Peyer's patch (tissue), 4 donors: ENCODE results near the gene UBR3. TPM values are rescaled to one million over a fixed set of nuclear protein-coding genes. Genes with fewer than 3 reads are reported as not detected.

ENCODE experiments used
- DNase-seq, 3 donors: peaks; one replicate each; pipeline ENCODE4 v3.0.0-alpha.2; 2017 to 2019
- H3K27ac ChIP-seq, 4 donors: fragments of 200-600 bp; sonication (generic); one replicate each; pipeline ENCODE4 v1.5.1; 2016 to 2019
- H3K27me3 ChIP-seq, 2 donors: fragments of 200-600 bp; sonication (generic); one replicate each; pipeline ENCODE4 v1.5.1; 2019
- H3K36me3 ChIP-seq, 3 donors: fragments of 200-600 bp; sonication (generic); one replicate each; pipeline ENCODE4 v1.5.1; 2016 to 2019
- H3K4me1 ChIP-seq, 4 donors: fragments of 200-600 bp; sonication (generic); one replicate each; pipeline ENCODE4 v1.5.1; 2016 to 2019
- H3K4me3 ChIP-seq, 4 donors: fragments of 200-600 bp; sonication (generic); 1 replicate in 3 of 4; 2 replicates in 1 of 4; pipeline ENCODE4 v1.5.1; 2016 to 2019; ENCODE audit warnings: mild to moderate bottlenecking in 1 of 4
- H3K9me3 ChIP-seq, 4 donors: fragments of 200-600 bp; sonication (generic); one replicate each; pipeline ENCODE4 v1.5.1; 2016 to 2019; ENCODE audit warnings: mild to moderate bottlenecking in 1 of 4
- POLR2A ChIP-seq, 2 donors: fragments of 450-650 bp; IDR thresholded peaks; one replicate each; pipeline ENCODE4 v1.5.1; 2017; ENCODE audit warnings: antibody characterized with exemption in 2 of 2, mild to moderate bottlenecking in 2 of 2, moderate library complexity in 2 of 2
- total RNA-seq, 4 donors: library from RNA; depleted of rRNA; stranded (reverse); fragments of >200 nt; gene quantifications; one replicate each; pipeline ENCODE4 v1.1.0, GENCODE V29; 2016
- TF ChIP-seq, protein P1 (sequence below), 6 experiments: fragments of 450-650 bp in 4 of 6; fragments of 200-600 bp in 2 of 6; sonication (generic) in 1 of 6; IDR thresholded peaks; one replicate each; pipeline ENCODE4 v1.5.1; 2017 to 2019; ENCODE audit warnings: antibody characterized with exemption in 6 of 6, mild to moderate bottlenecking in 3 of 6, moderate library complexity in 1 of 6

The UBR3 gene
- total RNA-seq, 4 donors from 2014 or later = 45.4 to 90.0 (median 72.4) TPM

DNA sequence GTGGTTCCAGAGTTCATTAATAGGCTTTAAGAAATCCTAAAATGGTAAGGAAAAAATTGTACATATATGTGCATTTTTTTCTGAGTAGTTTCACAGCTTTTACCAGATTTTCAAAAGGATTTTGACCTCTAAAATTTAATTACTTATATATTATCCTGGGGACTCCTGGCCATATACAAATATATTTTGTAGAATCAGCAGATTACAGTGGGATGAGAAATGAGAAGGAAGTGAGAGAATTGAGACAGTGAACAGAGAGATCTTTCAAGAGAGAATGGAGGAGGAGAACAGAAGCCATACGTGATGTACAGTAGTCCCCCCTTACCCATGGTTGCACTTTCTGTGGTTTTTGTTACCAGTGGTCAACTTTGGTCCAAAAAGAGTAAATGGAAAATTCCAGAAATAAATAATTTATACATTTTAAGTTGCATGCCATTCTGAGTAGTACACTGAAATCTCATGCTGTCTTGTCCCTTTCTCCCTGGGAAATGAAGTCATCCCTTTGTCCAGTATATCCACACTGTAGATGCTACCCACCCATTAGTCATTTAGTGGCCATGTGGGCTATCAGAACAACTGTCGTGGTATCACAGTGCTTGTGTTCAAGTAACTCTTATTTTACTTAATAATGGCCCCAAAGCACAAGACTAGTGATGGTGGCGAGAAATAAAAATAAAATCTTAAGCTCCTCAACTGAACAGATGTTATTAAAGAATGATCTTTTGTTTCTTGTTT, 220.2 kb downstream of the UBR3 start:
- Histone ChIP-seq H3K4me1 (no peaks in the 10 kb centered on the region), H3K27me3 (no peaks in the 10 kb centered on the region), H3K9me3 (no peaks in the 10 kb centered on the region), H3K4me3 (no peak overlapping the region), H3K27ac (no peak overlapping the region), H3K36me3 (peaks cover 0 to 11% (median 0%) of the 10 kb centered on the region in 3 donors)
- DNase-seq = no peak
- no peak for TF ChIP-seq POLR2A (IDR thresholded peaks at IDR 0.05)
- TF ChIP-seq, protein P1, sequence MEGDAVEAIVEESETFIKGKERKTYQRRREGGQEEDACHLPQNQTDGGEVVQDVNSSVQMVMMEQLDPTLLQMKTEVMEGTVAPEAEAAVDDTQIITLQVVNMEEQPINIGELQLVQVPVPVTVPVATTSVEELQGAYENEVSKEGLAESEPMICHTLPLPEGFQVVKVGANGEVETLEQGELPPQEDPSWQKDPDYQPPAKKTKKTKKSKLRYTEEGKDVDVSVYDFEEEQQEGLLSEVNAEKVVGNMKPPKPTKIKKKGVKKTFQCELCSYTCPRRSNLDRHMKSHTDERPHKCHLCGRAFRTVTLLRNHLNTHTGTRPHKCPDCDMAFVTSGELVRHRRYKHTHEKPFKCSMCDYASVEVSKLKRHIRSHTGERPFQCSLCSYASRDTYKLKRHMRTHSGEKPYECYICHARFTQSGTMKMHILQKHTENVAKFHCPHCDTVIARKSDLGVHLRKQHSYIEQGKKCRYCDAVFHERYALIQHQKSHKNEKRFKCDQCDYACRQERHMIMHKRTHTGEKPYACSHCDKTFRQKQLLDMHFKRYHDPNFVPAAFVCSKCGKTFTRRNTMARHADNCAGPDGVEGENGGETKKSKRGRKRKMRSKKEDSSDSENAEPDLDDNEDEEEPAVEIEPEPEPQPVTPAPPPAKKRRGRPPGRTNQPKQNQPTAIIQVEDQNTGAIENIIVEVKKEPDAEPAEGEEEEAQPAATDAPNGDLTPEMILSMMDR (IDR thresholded peaks at IDR 0.05) = no peak

DNA sequence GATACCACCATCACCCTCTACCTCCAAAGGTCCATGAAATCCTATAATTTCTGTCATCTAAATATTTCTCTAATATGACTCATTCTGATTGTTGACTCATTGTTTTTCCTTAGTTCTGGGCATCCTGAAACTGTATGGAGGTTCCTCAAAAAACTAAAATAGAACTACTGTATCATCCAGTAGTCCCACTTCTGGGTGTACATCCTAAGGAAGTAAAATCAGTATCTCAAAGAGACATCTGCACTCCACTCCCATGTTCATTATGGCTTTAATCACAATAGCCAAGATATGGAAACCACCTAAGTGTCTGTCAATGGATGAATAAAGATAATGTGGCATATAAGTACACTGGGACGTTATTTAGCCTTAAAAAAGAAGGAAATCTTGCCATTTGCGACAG, 224.9 kb downstream of the UBR3 start:
- Histone ChIP-seq H3K4me3 (no peak overlapping the region), H3K27me3 (no peaks in the 10 kb centered on the region), H3K4me1 (no peaks in the 10 kb centered on the region), H3K27ac (no peak overlapping the region), H3K9me3 (no peaks in the 10 kb centered on the region), H3K36me3 (peaks cover 0 to 23% (median 0%) of the 10 kb centered on the region in 3 donors)
- TF ChIP-seq, protein P1 (IDR thresholded peaks at IDR 0.05) = no peak
- TF ChIP-seq POLR2A (IDR thresholded peaks at IDR 0.05) = no peak
- DNase-seq = no peak

DNA sequence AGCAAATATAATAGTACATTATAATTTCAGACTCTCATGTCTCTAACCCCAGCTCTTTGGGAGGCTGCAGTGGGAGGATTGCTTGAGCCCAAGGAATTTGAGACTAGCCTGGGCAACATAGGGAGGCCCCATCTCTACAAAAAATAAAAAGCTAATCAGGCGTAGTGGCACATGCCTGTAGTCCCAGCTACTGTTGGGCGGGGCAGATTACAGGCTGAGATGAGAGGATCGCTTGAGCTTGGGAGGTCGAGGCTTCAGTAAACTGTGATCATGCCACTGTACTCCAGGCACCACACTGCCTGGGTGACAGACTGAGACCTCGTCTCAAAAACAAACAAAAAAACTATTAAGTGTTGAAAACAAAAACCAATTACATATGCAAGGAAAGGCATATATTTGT, 227.7 kb downstream of the UBR3 start:
- no peak for DNase-seq
- no peaks in the 10 kb centered on the region for H3K4me1 ChIP-seq
- TF ChIP-seq, protein P1 (IDR thresholded peaks at IDR 0.05) = no peak
- no peak for TF ChIP-seq POLR2A (IDR thresholded peaks at IDR 0.05)
- H3K36me3 ChIP-seq = peaks cover 0 to 28% (median 0%) of the 10 kb centered on the region in 3 donors
- H3K4me3 ChIP-seq = no peak overlapping the region
- no peak overlapping the region for H3K27ac ChIP-seq
- H3K9me3 ChIP-seq = no peaks in the 10 kb centered on the region
- no peaks in the 10 kb centered on the region for H3K27me3 ChIP-seq

DNA sequence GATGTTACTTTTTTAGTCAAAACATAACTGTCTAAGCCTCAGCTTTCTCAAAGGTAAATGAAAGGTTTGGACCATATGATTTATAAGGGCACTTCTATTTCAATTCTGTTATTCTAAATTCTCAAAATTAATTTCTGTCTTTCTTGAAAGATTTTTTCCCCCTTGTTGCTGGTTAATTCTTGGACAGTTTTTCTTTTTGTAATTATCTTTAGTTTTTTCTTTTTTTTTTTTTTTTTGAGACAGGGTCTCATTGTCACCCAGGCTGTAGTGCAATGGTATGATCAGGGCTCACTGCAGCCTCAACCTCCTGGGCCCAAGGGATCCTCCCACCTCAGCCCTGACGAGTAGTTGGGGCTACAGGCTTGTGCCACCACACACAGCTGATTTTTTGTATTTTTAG, 229.6 kb downstream of the UBR3 start:
- no peaks in the 10 kb centered on the region for H3K27me3 ChIP-seq
- peaks cover 0 to 35% (median 0%) of the 10 kb centered on the region in 3 donors for H3K36me3 ChIP-seq
- no peaks in the 10 kb centered on the region for H3K4me1 ChIP-seq
- no peak for DNase-seq
- no peak overlapping the region for H3K27ac ChIP-seq
- H3K4me3 ChIP-seq = no peak overlapping the region
- no peaks in the 10 kb centered on the region for H3K9me3 ChIP-seq
- TF ChIP-seq, protein P1 (IDR thresholded peaks at IDR 0.05) = no peak
- TF ChIP-seq POLR2A (IDR thresholded peaks at IDR 0.05) = no peak

DNA sequence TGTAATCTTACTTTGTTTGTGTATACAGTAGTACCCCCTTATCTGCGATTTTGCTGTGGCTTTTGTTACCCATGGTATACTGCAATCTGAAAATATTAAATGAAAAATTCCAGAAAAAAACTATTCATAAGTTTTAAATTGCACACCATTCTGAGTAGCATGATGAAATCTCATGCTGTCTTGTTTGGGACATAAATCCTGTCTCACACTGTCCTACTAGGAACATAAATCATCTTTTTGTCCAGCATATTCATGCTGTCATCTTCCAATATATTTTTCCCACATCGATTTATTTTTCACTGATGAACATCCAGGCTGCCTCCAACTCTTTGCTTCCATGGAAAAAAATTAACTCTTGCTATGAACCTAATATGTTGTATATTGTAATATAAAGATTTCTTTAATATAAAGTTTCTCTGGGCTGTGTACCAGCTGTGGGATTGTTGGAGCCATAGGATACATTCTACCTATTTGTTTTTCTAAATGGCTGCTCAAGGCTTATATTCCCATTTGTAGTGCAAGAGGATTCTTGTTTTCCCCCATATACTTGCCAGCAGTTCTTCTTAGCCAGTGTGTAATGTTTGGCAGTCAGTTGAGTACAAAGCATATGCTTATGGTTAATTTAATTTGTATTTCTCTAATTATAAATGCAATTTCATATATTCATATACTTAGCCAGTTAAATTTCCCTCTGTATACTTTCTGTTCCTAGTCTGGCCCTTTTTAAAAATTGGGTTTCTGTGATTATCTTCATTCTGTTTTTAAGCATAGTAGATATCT, 236.4 kb downstream of the UBR3 start:
- Histone ChIP-seq H3K9me3 (no peaks in the 10 kb centered on the region), H3K27ac (no peak overlapping the region), H3K36me3 (peaks cover 0 to 38% (median 0%) of the 10 kb centered on the region in 3 donors), H3K27me3 (no peaks in the 10 kb centered on the region), H3K4me3 (no peak overlapping the region), H3K4me1 (no peaks in the 10 kb centered on the region)
- no peak for DNase-seq
- TF ChIP-seq, protein P1 (IDR thresholded peaks at IDR 0.05) = no peak
- TF ChIP-seq POLR2A (IDR thresholded peaks at IDR 0.05) = no peak
